HepG2 (cell line): ENCODE results near the gene NPDC1. TPM values are rescaled to one million over a fixed set of nuclear protein-coding genes. Genes with fewer than 3 reads are reported as not detected.
A peak's percentile ranks its signal among the peaks of the same experiment; 100 is the strongest.

ENCODE experiments used
- FOXK2 ChIP-seq: fragments of 450-650 bp; IDR thresholded peaks from 2 replicates; pipeline ENCODE4 v1.6.1; 2016
- HOXA3 ChIP-seq: sonication (generic); formaldehyde crosslinking; IDR thresholded peaks from 2 replicates; pipeline ENCODE4 v1.5.0; 2020; ENCODE audit warnings: missing genetic modification reagents
- KLF15 ChIP-seq: sonication (generic); formaldehyde crosslinking; IDR thresholded peaks from 2 replicates; pipeline ENCODE4 v1.8.1; 2023; ENCODE audit warnings: borderline replicate concordance, mild to moderate bottlenecking, inconsistent platforms, missing genetic modification reagents, mixed read lengths
- MAFK ChIP-seq, 2 experiments: IDR thresholded peaks in 1 of 2; conservative IDR thresholded peaks in 1 of 2; 2 replicates each; pipeline ENCODE4 v1.6.1; 2011; ENCODE audit warnings: improper control_type of control experiment in 2 of 2, low read length in 2 of 2
- PBX3 ChIP-seq: sonication (generic); formaldehyde crosslinking; IDR thresholded peaks from 2 replicates; pipeline ENCODE4 v1.8.1; 2023; ENCODE audit warnings: missing genetic modification reagents, inconsistent platforms, borderline replicate concordance
- POLR2AphosphoS5 ChIP-seq: IDR thresholded peaks from 2 replicates; pipeline ENCODE4 v1.6.1; 2012; ENCODE audit warnings: low read depth, low read length
- SP5 ChIP-seq: IDR thresholded peaks from 2 replicates; pipeline ENCODE4 v1.6.1; 2016; ENCODE audit warnings: low read depth, borderline replicate concordance
- ZBTB2 ChIP-seq: sonication (generic); formaldehyde crosslinking; IDR thresholded peaks from 2 replicates; pipeline ENCODE4 v1.8.0; 2022; ENCODE audit warnings: low read depth, missing genetic modification reagents
- ZNF20 ChIP-seq: sonication (generic); formaldehyde crosslinking; IDR thresholded peaks from 2 replicates; pipeline ENCODE4 v1.4.0; 2020; ENCODE audit warnings: mild to moderate bottlenecking, moderate library complexity, missing genetic modification reagents
- ZNF501 ChIP-seq: sonication (generic); formaldehyde crosslinking; IDR thresholded peaks from 2 replicates; pipeline ENCODE4 v1.5.1; 2020; ENCODE audit warnings: mild to moderate bottlenecking, moderate library complexity, missing genetic modification reagents
- ZNF609 ChIP-seq: sonication (generic); formaldehyde crosslinking; IDR thresholded peaks from 2 replicates; pipeline ENCODE4 v1.4.0; 2020; ENCODE audit warnings: mild to moderate bottlenecking, missing genetic modification reagents, borderline replicate concordance
- polyA plus RNA-seq, 8 experiments: library from polyadenylated mRNA; depleted of rRNA in 3 of 8; stranded (reverse) in 7 of 8; unstranded in 1 of 8; fragments of >200 nt; fragmentation: Illumina TruSeq in 4 of 8; extraction: Trizol in 4 of 8; gene quantifications; 2 replicates each; pipeline versions ENCODE4 v1.2.1 to v1.2.3, GENCODE V29; 2011 to 2016; ENCODE audit warnings: low read depth in 4 of 8, missing spikeins in 1 of 8, mixed read lengths in 1 of 8; ENCODE audit not compliant: insufficient read depth in 1 of 8
- total RNA-seq, 5 experiments: library from RNA; depleted of rRNA; stranded (reverse); fragments of >200 nt; fragmentation: Illumina TruSeq; extraction: Trizol; gene quantifications; 2 replicates each; pipeline ENCODE4 v1.2.3, GENCODE V29; 2016; ENCODE audit warnings: low read depth in 1 of 5
- TF ChIP-seq, protein P1 (sequence below): sonication (generic); formaldehyde crosslinking; IDR thresholded peaks from 2 replicates; pipeline ENCODE4 v1.4.0; 2020; ENCODE audit warnings: missing genetic modification reagents, borderline replicate concordance
- TF ChIP-seq, protein P2 (sequence below): sonication (generic); formaldehyde crosslinking; IDR thresholded peaks from 2 replicates; pipeline ENCODE4 v1.8.1; 2023; ENCODE audit warnings: mild to moderate bottlenecking, inconsistent platforms, moderate library complexity, missing genetic modification reagents, borderline replicate concordance
- TF ChIP-seq, protein P3 (sequence below): sonication (generic); formaldehyde crosslinking; IDR thresholded peaks from 2 replicates; pipeline ENCODE4 v1.4.0; 2020; ENCODE audit warnings: missing genetic modification reagents

NPDC1 gene
- total and polyA plus RNA-seq, 2 of the 13 experiments (the other 11 are each of a cell fraction or from before 2014, with no cell fraction given) = 0.84 to 5.4 TPM

DNA sequence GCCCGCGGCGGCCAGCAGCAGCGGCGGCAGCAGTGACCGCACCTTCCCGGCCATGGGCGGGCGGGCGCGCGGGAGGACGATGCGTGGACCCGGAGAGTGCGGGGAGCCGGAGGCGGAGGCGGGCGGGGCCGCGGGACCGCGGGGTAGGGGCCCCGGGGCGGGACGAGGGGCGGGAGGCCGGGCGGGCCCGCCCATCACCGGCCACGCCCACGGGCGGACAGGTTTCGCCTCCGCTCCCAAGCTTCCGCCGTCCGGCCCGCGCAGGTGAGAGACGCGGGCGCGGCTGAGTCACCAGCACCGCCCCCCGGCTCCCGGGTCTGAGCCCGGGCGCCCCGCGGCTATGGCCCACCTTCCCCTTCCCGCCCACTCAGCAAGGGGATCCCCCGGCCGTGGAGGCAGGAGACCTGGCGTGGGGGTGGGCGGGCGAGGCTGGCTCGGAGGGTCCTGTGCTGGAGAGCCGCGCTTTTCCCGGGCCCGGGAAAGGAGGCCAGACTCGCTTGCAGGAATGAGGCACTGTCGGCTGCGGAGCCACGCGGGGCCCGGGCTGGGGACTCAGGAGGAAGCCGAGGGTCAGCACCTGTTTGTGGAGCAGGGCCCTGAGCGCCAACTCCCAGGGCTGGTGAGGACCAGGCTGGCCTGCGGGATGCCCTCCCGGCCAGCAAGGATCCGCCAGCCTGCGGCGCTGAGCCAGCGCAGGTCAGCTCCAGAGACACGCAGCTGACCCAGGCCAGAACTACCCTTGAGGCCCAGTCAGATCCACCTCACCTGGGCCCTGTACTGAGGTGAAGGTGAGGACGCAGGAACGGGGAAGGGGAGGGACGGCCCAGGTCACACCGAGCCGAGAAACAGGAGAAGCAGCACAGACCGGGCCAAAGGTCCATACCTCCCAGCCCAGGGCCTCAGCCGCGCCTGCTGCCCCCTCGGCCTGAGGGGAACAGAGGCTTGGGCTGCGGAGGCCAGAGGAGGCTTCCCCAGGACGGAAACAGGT lies 8.3 kb upstream of the NPDC1 start, which contains the start of gene ENTPD2 (continued):
- peak; percentile 33; the same call in 1 of the 2 replicates for TF ChIP-seq ZNF501 (CRISPR knock-in tag)
- peak; percentile 74 for TF ChIP-seq POLR2AphosphoS5
- TF ChIP-seq, protein P1, sequence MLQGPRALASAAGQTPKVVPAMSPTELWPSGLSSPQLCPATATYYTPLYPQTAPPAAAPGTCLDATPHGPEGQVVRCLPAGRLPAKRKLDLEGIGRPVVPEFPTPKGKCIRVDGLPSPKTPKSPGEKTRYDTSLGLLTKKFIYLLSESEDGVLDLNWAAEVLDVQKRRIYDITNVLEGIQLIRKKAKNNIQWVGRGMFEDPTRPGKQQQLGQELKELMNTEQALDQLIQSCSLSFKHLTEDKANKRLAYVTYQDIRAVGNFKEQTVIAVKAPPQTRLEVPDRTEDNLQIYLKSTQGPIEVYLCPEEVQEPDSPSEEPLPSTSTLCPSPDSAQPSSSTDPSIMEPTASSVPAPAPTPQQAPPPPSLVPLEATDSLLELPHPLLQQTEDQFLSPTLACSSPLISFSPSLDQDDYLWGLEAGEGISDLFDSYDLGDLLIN = 0 out of 2 replicates have a peak, but pooled peaks have one; percentile 51
- no peak for TF ChIP-seq MAFK (conservative IDR thresholded peaks at IDR 0.05 in 1 of 2, IDR thresholded peaks at IDR 0.05 in 1 of 2; ENCODE audit: low read length in 2 of 2)
- TF ChIP-seq, protein P2, sequence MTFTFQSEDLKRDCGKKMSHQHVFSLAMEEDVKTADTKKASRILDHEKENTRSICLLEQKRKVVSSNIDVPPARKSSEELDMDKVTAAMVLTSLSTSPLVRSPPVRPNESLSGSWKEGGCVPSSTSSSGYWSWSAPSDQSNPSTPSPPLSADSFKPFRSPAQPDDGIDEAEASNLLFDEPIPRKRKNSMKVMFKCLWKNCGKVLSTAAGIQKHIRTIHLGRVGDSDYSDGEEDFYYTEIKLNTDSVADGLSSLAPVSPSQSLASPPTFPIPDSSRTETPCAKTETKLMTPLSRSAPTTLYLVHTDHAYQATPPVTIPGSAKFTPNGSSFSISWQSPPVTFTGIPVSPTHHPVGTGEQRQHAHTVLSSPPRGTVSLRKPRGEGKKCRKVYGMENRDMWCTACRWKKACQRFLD = peak; percentile 11; the same call in 1 of the 2 replicates
- TF ChIP-seq ZBTB2 = no peak
- no peak for TF ChIP-seq ZNF609 (CRISPR knock-in tag)
- TF ChIP-seq FOXK2 = no peak
- TF ChIP-seq ZNF20 (CRISPR knock-in tag) = no peak
- TF ChIP-seq PBX3 = no peak
- TF ChIP-seq, protein P3, sequence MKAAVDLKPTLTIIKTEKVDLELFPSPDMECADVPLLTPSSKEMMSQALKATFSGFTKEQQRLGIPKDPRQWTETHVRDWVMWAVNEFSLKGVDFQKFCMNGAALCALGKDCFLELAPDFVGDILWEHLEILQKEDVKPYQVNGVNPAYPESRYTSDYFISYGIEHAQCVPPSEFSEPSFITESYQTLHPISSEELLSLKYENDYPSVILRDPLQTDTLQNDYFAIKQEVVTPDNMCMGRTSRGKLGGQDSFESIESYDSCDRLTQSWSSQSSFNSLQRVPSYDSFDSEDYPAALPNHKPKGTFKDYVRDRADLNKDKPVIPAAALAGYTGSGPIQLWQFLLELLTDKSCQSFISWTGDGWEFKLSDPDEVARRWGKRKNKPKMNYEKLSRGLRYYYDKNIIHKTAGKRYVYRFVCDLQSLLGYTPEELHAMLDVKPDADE (CRISPR knock-in tag) = no peak
- 0 out of 2 replicates have a peak, but pooled peaks have one; percentile 46 for TF ChIP-seq SP5 (CRISPR knock-in tag)
- no peak for TF ChIP-seq KLF15 (CRISPR knock-in tag)
- peak; percentile 61 for TF ChIP-seq HOXA3
